PFSK-1 (cell line): ENCODE results near the gene SLC44A5.

ENCODE experiments used
- FOXP2 ChIP-seq: optimal IDR thresholded peaks from 2 replicates; pipeline ENCODE3; 2011; ENCODE audit warnings: borderline replicate concordance, control low read depth, inconsistent platforms; ENCODE audit not compliant: insufficient read depth; ENCODE audit errors: extremely low read length, extremely low read depth
- POLR2AphosphoS5 ChIP-seq: IDR thresholded peaks from 2 replicates; pipeline ENCODE4 v1.6.1; 2012; ENCODE audit warnings: low read depth, mild to moderate bottlenecking, control low read depth, low read length, moderate library complexity
- SIN3A ChIP-seq: IDR thresholded peaks from 2 replicates; pipeline ENCODE4 v1.6.1; 2012; ENCODE audit warnings: mild to moderate bottlenecking, low read length, moderate library complexity, borderline replicate concordance; ENCODE audit not compliant: insufficient read depth
- TAF1 ChIP-seq: IDR thresholded peaks from 2 replicates; pipeline ENCODE4 v1.6.1; 2012; ENCODE audit warnings: low read length, control low read depth, borderline replicate concordance; ENCODE audit not compliant: insufficient read depth
- TF ChIP-seq, protein P1 (sequence below), 2 experiments: IDR thresholded peaks; 2 replicates each; pipeline versions ENCODE4 v1.6.1 to v1.8.0; 2011 to 2012; ENCODE audit warnings: low read depth in 2 of 2, low read length in 2 of 2, control low read depth in 1 of 2, inconsistent platforms in 1 of 2, mild to moderate bottlenecking in 1 of 2, moderate library complexity in 1 of 2; ENCODE audit not compliant: insufficient read depth in 1 of 2

The SLC44A5 gene

DNA sequence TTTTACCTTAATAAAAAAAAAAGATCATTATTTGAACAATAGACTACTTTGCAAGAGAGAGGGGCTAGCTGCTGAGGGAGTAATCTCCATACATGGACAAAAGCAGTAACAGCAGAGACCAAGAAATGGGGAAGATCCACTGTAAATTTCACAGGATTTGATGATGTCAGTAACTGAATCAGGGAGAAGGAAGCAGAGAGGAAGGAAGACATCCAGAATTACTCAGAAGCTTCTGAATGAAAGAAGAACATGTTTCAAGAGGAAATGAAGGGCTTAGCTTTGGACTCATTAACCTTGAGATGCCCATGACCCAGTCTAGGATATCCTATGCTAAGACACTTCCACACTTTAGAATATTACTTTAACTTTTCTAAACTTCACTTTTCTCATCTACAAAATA is 60.4 kb downstream of the SLC44A5 start:
- TF ChIP-seq, protein P1, sequence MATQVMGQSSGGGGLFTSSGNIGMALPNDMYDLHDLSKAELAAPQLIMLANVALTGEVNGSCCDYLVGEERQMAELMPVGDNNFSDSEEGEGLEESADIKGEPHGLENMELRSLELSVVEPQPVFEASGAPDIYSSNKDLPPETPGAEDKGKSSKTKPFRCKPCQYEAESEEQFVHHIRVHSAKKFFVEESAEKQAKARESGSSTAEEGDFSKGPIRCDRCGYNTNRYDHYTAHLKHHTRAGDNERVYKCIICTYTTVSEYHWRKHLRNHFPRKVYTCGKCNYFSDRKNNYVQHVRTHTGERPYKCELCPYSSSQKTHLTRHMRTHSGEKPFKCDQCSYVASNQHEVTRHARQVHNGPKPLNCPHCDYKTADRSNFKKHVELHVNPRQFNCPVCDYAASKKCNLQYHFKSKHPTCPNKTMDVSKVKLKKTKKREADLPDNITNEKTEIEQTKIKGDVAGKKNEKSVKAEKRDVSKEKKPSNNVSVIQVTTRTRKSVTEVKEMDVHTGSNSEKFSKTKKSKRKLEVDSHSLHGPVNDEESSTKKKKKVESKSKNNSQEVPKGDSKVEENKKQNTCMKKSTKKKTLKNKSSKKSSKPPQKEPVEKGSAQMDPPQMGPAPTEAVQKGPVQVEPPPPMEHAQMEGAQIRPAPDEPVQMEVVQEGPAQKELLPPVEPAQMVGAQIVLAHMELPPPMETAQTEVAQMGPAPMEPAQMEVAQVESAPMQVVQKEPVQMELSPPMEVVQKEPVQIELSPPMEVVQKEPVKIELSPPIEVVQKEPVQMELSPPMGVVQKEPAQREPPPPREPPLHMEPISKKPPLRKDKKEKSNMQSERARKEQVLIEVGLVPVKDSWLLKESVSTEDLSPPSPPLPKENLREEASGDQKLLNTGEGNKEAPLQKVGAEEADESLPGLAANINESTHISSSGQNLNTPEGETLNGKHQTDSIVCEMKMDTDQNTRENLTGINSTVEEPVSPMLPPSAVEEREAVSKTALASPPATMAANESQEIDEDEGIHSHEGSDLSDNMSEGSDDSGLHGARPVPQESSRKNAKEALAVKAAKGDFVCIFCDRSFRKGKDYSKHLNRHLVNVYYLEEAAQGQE (IDR thresholded peaks at IDR 0.05; ENCODE audit: insufficient read depth in 1 of 2, low read depth in 2 of 2, low read length in 2 of 2): no peak
- no peak for TF ChIP-seq FOXP2
- TF ChIP-seq POLR2AphosphoS5: no peak
- TF ChIP-seq TAF1: no peak
- TF ChIP-seq SIN3A: no peak

DNA sequence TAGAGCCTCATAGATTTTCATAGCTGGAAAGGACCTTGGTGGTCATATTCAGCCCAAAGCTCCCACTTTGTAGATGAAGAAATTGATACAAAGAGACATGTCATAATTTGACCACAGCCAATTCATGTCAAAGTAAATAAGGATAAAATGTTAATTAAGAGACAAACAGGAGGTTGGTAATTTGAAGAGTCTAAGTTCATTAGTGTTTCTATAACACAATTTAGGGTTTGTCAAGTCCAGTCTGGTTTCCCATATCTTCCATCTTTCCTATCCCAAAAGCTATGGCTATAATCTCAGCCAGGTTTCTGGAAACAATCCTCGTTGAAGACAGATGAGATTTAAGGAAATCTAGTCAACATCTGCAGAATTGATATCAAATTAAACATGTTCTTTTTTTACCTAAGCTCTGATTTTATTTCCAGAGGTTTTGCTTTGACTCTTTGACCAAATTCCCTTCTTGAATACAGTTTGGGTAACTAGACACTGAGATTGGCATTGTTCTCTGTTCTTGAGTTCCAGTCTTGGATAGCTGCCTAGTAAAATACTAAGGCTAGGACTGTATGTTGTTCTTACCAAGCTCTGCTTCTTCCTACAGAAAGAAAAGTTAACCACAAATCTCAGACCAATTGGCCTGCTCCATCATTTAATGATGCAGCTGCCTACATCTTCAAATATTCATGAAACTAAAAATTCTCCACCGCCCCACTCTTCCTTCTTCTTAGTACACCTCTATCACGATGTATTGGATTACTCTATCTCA is 62.0 kb downstream of the SLC44A5 start:
- no peak for TF ChIP-seq SIN3A
- no peak for TF ChIP-seq FOXP2
- TF ChIP-seq POLR2AphosphoS5: no peak
- TF ChIP-seq, protein P1 (IDR thresholded peaks at IDR 0.05; ENCODE audit: insufficient read depth in 1 of 2, low read depth in 2 of 2, low read length in 2 of 2): no peak
- no peak for TF ChIP-seq TAF1

DNA sequence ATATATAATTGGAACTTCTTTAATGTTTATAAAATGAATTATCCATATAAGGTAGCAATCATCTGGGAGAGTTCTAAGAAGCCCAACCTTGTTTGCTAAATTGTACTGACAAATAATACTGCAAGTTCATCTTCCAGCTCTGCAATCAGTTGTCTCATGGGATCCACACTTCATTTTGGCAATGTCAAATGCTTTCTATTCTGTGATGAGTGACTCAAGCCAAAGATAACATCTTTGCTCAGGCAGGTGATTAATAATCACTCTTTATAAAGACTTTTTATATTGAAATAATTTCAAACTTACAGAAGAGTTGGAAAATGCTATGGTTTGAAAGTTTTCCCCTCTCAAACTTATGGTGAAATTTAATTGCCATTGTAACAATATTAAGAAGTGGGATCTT is 67.2 kb downstream of the SLC44A5 start:
- TF ChIP-seq SIN3A (no peak), POLR2AphosphoS5 (no peak), FOXP2 (no peak), TAF1 (no peak)
- TF ChIP-seq, protein P1 (IDR thresholded peaks at IDR 0.05; ENCODE audit: insufficient read depth in 1 of 2, low read depth in 2 of 2, low read length in 2 of 2): no peak

DNA sequence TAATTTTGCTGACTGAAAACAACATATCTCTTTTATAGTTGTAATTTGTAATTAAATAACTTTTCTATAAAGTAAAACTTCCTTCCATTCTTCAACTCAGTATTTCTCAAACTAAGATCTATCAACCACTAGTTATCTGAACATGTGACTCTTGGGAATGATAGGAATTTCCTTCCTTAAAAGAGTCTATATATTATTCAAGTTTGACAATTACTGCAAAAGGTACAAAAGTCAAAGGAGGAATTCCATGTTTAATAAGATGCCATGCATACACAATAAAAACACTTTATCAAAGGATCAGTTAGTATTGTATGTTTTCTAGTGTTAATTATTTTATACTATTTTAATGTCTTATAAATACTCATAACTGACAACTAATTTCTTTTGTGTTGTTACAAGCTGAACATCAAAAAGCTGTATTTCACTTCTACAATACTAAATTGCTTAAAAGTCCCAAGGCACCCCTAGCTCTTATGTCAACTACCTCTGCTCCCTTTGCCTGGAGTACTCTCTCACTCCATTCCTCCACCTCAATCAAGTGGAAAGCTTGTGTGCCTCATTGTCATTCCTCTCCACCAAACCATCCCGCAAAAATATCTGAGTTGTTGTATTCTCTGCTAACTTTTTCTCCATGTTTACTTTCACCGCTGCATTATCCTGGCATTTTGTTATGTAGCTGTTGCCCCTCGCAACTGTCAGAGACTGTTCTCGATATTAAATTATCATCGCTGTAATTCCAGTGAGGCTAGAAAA is 67.9 kb downstream of the SLC44A5 start:
- TF ChIP-seq TAF1: no peak
- TF ChIP-seq SIN3A: no peak

DNA sequence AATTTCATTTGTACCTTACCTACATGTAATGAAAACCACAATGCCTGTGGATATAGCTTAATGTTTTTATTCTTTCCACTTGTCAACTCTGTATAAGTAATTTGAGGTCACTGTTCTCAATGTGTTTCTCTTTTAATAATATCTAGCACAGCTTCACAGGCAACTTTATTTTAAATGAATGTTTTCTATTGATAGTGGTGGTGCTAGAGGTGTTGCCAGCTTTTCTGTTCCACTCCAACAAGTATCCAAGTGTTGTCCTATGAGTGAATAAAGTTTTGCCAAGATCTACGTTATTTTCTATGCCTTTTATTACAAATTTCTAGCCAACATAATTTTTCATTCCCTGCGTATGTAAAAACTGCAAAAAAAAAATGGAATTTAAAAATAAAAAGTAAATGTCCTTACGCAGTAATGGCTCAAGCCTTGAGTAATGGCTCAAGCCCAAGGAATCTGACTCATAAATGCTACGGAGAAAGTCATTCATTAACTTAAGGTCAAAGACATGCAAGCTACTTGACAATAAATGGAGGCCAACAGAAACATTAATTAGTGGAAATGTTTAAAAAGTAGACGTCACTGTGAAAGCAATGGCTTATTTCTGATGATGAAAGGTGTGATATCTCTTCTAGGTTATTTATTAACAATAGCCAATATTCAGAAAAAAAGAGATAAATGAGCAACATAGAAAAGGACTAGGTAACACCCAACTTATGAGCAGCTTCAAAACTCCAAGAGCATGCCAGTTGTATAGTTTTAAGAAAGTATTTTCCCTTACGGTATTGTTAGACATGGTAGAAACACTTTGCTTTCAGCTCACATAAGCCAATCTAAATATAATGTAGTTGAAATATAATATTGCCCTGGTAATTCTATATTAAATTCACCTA is 71.4 kb downstream of the SLC44A5 start:
- no peak for TF ChIP-seq POLR2AphosphoS5
